ENCODE measurements around the gene UBE2D3.
"Not testable (repeated sequence)": the region's sequence is repeated elsewhere in the genome, so short reads cannot be mapped to it uniquely, and the experiment has no call there.

UBE2D3 gene

GRCh38 chr4:102826890-102827673 is at the start of gene UBE2D3:
UBE2D3 (minus strand) TSS chr4:102827551; CDS start chr4:102826508, 1,043 bp downstream.
- peak; percentile 88 for DNase-seq

DNA sequence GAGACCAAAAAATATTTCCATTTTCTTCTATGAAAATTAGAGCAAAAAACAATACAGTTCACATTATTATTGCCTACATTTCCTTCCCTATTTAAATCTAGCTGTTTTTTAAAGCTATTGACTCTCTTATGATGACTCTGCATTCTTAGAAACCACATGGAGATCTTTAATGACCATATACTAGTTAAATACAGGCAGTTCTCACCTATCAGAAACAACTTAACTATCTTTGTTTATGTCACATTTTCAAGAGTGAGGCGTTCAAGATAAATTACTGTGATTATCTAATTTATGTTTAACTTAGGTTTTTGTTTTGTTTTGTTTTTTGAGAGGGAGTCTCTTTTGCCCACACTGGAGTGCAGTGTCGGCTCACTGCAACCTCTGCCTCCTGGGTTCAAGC is 44.4 kb upstream of the UBE2D3 start:
- DNase-seq: no peak

- DNase-seq: no peak
Measured at GRCh38 chr4:102869569-102870197, 42.3 kb upstream of the UBE2D3 start.

- DNase-seq: peak; percentile 88
Measured at GRCh38 chr4:102868781-102869568, 41.6 kb upstream of the UBE2D3 start, which contains the start of gene CISD2. CISD2 (plus strand) TSS chr4:102868992; CDS start chr4:102869085, 93 bp downstream.

DNA sequence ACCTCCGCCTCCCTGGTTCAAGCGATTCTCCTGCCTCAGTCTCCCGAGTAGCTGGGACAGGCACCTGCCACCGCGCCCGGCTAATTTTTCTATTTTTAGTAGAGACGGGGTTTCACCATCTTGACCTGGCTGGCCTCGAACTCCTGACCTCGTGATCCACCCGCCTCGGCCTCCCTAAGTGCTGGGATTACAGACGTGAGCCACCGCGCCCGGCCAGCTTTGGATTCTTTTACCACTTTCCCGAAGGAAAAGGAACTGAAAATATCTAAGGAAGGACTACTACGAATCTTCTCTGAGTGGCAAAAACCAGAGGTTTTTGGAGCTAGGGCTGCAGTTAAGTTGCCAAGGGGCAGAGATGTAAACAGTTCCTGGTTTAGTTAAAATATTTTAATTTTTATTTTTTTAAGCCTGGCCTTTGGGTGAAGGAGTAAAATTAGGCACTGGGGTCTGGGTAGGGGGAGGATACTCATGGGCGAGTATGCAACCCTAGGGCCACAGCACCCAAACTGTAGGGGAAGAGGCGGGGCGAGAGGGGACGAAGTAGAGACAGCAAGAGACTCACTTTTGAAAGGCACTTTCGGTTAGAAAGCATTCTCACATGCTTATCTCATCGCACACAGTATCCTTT is 40.9 kb upstream of the UBE2D3 start:
- DNase-seq: no peak

- no peak for DNase-seq
Measured at GRCh38 chr4:102867278-102868152, 40.2 kb upstream of the UBE2D3 start.

DNA sequence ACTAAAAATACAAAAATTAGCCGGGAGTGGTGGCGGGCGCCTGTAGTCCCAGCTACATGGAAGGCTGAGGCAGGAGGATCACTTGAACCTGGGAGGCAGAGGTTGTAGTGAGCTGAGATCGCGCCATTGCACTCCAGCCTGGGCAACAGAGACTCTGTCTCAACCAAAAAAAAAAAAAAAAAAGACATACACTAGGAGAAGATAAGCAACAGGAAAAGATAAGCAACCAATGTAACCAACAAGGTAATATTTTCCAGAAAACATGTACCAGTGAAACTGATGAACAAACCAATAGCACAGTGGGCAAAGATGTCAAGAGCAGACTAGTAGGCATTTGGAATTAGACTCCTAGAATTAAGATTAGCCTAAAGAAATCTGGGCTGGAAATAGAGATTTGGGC is 38.0 kb upstream of the UBE2D3 start:
- DNase-seq: not testable (repeated sequence)

- no peak for DNase-seq
Measured at GRCh38 chr4:102862747-102863146, 35.4 kb upstream of the UBE2D3 start.

DNA sequence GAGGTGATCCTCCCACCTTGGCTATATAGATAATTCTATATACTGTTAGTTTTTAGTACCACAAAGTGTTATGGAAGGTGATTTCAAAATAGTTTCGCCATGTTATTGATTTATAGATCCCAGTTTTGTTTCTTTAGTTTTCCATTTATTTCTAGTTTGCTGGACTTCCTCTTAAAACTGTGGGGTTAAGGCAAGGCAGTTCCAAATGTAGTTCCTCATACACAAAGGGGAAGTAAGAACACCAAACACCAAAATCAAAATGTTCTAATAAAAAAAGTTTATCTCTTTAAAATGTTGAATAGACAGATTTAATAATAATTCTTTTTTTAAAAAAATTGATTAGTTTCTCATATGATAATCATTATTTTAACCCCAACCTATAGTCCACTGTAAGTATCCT is 34.7 kb upstream of the UBE2D3 start:
- no peak for DNase-seq

GRCh38 chr4:102860611-102861324 is 33.4 kb upstream of the UBE2D3 start:
- DNase-seq: no peak

DNA sequence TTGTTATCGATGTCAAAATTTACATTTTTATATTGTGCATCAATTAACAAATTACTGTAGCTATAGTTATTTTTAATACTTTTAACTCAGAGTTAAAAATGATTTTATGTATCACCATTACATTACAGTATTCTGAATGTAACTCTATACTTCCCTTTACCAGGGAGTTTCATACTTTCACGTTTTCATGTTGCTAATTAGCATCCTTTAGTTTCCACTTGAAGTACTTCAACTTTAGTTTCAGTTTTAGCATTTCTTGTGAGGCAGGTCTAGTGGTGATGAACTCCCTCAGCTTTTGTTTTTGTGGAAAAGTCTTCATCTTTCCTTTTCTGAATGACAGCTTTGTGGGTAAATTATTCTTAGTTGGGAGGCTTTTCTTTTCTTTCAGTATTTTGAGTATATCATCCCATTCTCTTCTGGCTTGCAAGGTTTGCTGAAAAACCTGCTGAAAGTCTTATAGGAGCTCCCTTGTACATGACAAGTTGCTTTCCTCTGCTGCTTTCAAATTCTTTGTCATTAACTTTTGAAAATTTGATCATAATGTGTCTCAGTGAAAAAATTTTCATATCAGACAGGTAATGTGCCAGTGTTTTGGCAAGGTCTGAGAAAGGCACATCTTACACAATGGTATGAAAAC is 31.6 kb upstream of the UBE2D3 start:
- no peak for DNase-seq

GRCh38 chr4:102850370-102850769 is 23.0 kb upstream of the UBE2D3 start:
- DNase-seq: no peak

DNA sequence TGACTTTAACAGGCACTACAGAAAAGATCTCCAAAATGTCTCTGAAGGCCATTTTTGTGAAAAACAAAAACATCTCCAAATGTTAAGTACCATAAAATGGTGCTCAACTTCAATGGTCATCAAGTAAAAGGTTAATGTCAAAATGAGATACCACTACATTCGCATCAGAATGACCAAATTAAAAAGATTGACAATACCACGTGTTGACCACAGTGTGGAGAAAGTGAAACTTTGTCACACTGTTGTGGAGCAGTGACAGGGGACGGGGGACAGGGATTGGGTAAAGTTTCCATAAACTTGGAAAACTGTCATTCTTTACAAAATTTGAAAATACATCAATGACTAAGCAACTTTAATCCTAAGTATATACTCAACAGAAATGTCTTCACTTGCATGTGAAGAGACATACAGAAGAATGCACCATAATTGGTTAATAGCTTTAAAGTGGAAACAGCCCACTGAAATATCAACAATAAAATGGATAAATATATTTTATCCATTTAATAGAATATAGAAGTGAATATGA is 22.3 kb upstream of the UBE2D3 start:
- no peak for DNase-seq

DNA sequence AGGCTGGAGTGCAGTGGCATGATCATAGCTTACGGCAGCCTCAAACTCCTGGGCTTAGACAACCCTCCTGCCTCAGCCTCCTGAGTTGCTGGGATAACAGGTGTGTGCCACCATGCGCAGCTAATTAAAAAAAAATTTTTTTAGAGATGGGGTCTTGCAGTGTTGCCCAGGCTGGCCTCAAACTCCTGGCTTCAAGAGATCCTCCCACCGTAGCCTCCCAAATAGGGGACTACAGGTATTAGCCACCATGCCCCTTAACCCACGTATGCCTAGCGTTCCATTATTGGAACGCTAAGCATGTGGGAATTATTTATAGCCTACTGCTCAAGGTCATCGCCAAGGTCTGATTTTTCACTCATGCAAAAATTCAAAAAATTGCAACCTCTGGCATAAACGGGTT is 20.3 kb upstream of the UBE2D3 start:
- DNase-seq: no peak

DNA sequence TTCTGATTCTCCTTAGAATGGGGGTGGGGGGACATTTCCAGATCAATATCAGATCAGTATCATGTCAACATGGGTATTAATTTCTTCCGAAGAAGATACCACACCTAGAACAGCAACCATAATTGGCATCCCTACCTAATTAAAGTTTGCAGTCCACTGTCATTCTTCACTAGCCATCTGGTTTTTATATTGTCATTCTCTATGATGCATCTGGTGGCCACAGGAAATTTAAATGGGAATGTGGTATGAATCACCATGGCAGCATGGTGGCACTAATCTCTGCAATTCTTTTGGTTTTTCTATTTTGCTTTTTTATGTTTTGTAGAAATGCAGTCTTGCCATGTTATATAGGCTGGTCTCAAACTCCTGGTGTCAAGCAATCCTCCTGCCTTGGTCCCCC is 16.6 kb upstream of the UBE2D3 start:
- DNase-seq: no peak

GRCh38 chr4:102843273-102843672 is 15.9 kb upstream of the UBE2D3 start:
- DNase-seq: no peak

DNA sequence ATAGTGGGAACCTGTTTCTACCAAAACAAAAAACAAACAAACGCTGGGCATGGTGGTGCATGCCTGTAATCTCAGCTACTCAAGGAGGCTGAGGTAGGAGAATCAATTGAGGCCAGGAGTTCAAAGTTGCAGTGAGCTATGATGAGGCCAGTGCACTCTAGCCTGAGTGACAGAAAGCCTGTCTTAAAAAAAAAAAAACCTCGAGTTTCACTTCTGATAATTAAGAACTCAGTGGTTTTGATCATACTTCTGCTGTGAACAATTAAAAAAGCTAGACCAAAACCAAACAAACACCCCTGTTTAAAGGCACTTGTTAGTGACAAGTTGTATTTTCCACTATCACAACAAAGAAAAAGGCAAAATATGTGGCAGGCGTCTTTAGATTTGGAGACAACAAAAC is 15.0 kb upstream of the UBE2D3 start:
- no peak for DNase-seq

DNA sequence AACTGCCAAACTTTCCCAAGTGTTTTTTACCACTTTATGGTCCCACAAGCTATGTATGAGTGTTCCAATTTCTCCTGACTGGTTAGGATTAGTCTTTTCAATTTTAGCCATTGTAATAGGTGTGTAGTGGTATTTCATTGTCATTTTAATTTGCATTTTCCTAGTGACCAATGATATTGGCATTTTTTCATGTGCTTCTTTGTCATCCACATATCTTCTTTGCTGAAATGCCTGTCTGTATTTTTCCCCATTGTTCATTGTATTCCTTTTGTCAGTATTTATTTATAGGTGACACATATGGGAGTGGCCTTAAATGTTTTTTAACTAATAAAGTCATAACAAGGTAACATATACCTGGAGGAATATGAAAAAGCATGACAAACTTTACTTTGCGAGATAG is 9.2 kb upstream of the UBE2D3 start:
- no peak for DNase-seq

DNA sequence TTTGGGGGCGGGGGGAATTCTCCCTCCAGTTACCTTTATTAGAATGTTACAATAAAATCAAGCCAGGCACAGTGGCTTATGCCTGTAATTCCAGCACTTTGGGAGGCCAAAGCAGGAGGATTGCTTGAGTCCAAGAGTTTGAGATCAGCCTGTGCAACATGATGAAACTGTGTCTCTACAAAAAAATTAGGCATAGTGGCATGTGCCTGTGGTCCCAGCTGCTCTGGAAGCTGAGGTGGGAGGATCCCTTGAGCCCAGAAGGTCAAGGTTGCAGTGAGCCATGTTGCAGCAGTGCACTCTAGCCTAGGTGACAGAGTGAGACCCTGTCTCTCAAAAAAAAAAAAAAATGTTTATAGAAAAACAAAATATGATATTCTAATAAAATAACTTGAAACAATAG is 5.3 kb upstream of the UBE2D3 start:
- no peak for DNase-seq

- DNase-seq: no peak
Measured at GRCh38 chr4:102832105-102832504, 4.8 kb upstream of the UBE2D3 start.

GRCh38 chr4:102829803-102830202 is 2.5 kb upstream of the UBE2D3 start:
- no peak for DNase-seq

All from NCI-H1048 (cell line).